Measurements from ENCODE around the gene SLU7.

The SLU7 gene

GRCh38 chr5:160399402-160400353, 19.2 kb downstream of the SLU7 start, which contains the start of gene FAM200C:
FAM200C (minus strand) TSS chr5:160400054; CDS start chr5:160395490, 4,564 bp downstream.
- DNase-seq = peak; percentile 86

GRCh38 chr5:160398806-160399205, 20.1 kb downstream of the SLU7 start:
- no peak for DNase-seq

- no peak for DNase-seq
These were observed 21.4 kb downstream of the SLU7 start for GRCh38 chr5:160397492-160397891.

- no peak for DNase-seq
These were observed 23.8 kb downstream of the SLU7 start for GRCh38 chr5:160395111-160395510.

GRCh38 chr5:160390787-160391696, 27.8 kb downstream of the SLU7 start:
- no peak for DNase-seq

GRCh38 chr5:160387445-160387844, 31.4 kb downstream of the SLU7 start:
- DNase-seq = no peak

- DNase-seq = no peak
These were observed 33.4 kb downstream of the SLU7 start for GRCh38 chr5:160385496-160385895.

GRCh38 chr5:160384681-160385080, 34.2 kb downstream of the SLU7 start:
- no peak for DNase-seq

GRCh38 chr5:160382346-160382745, 36.5 kb downstream of the SLU7 start:
- DNase-seq = peak; percentile 57

- no peak for DNase-seq
These were observed 38.8 kb downstream of the SLU7 start for GRCh38 chr5:160380041-160380440.

GRCh38 chr5:160379511-160379910, 39.4 kb downstream of the SLU7 start:
- DNase-seq = no peak

GRCh38 chr5:160378330-160378729, 40.6 kb downstream of the SLU7 start:
- no peak for DNase-seq

- no peak for DNase-seq
These were observed 41.2 kb downstream of the SLU7 start for GRCh38 chr5:160377651-160378050.

GRCh38 chr5:160376416-160376815, 42.5 kb downstream of the SLU7 start:
- DNase-seq = no peak

- DNase-seq = no peak
These were observed 43.2 kb downstream of the SLU7 start for GRCh38 chr5:160375701-160376100.

- DNase-seq = no peak
These were observed 43.7 kb downstream of the SLU7 start for GRCh38 chr5:160375166-160375565.

- no peak for DNase-seq
These were observed 47.6 kb downstream of the SLU7 start for GRCh38 chr5:160371294-160371693.

- no peak for DNase-seq
These were observed 48.2 kb downstream of the SLU7 start for GRCh38 chr5:160370713-160371034.

- no peak for DNase-seq
These were observed 48.7 kb downstream of the SLU7 start, which contains the start of gene C1QTNF2 for GRCh38 chr5:160369990-160370712. C1QTNF2 (minus strand) TSS chr5:160370626; CDS start chr5:160355011, 15,615 bp downstream.

GRCh38 chr5:160367885-160368284, 51.0 kb downstream of the SLU7 start:
- no peak for DNase-seq

- no peak for DNase-seq
These were observed 51.6 kb downstream of the SLU7 start for GRCh38 chr5:160367261-160367660.

GRCh38 chr5:160366230-160366629, 52.7 kb downstream of the SLU7 start:
- no peak for DNase-seq

Measured in DMS 273 treated with DMSO at 0.1 percent for 48 hours (cell line).